K562 (cell line): ENCODE results near the gene PTPN9. TPM values are rescaled to one million over a fixed set of nuclear protein-coding genes. Genes with fewer than 3 reads are reported as not detected.

Experiments used
- CTCFL ChIP-seq: IDR thresholded peaks from 2 replicates; pipeline ENCODE4 v1.6.1; 2011; ENCODE audit warnings: borderline replicate concordance, low read depth, mild to moderate bottlenecking, moderate library complexity, low read length; ENCODE audit not compliant: insufficient read depth, poor library complexity, severe bottlenecking
- REST ChIP-seq, 2 experiments: fragments of 450-650 bp; formaldehyde crosslinking in 1 of 2; IDR thresholded peaks; 2 replicates each; pipeline versions ENCODE4 v1.4.0 to v1.6.1; 2014 to 2020; ENCODE audit warnings: mild to moderate bottlenecking in 2 of 2, borderline replicate concordance in 1 of 2, low read depth in 1 of 2
- SMC3 ChIP-seq: conservative IDR thresholded peaks from 2 replicates; pipeline ENCODE4 v1.6.1; 2011; ENCODE audit warnings: low read depth, low read length, improper control_type of control experiment; ENCODE audit not compliant: insufficient read depth
- ZNF551 ChIP-seq: fragments of 250-450 bp; sonication (Bioruptor Pico); IDR thresholded peaks from 2 replicates; pipeline ENCODE4 v1.5.0; 2021; ENCODE audit warnings: mild to moderate bottlenecking, moderate library complexity
- polyA plus RNA-seq, 8 experiments: library from polyadenylated mRNA; depleted of rRNA in 4 of 8; stranded (reverse) in 5 of 8; unstranded in 3 of 8; fragments of >200 nt; fragmentation: Nextera tagmentation in 2 of 8; fragmentation: Illumina TruSeq in 1 of 8; extraction: Ambion mirVana in 2 of 8; extraction: Trizol in 1 of 8; gene quantifications; 2 replicates each; pipeline versions ENCODE4 v1.2.1 to v1.2.3, GENCODE V29; 2011 to 2014; ENCODE audit warnings: inconsistent platforms in 1 of 8, missing spikeins in 1 of 8
- total RNA-seq, 7 experiments: library from RNA; depleted of rRNA in 6 of 7; stranded (reverse); fragments of >200 nt in 6 of 7; fragmentation: Illumina TruSeq in 2 of 7; extraction: Trizol in 2 of 7; gene quantifications; 2 replicates each; pipeline versions ENCODE4 v1.2.1 to v1.2.3, GENCODE V29; 2011 to 2021; ENCODE audit warnings: low replicate concordance in 1 of 7

The PTPN9 gene
- total and polyA plus RNA-seq, 9 of the 15 experiments (the other 6 are each of a cell fraction or from before 2014, with no cell fraction given), result 5.0 to 24.0 (median 14.2) TPM

- peak; percentile 58; the same call in 1 of the 2 replicates for TF ChIP-seq REST (IDR thresholded peaks at IDR 0.05; ENCODE audit: borderline replicate concordance)
- no peak for TF ChIP-seq REST (CRISPR knock-in tag; IDR thresholded peaks at IDR 0.05; ENCODE audit: low read depth)
- peak; percentile 62; the same call in 1 of the 2 replicates for TF ChIP-seq SMC3
- TF ChIP-seq CTCFL, result peak; percentile 20
- TF ChIP-seq ZNF551 (CRISPR knock-in tag), result no peak
- TF ChIP-seq, all 486 proteins: peak for 6
These were observed 70.1 kb downstream of the PTPN9 start (continued) for GRCh38 chr15:75508840-75509532.
